Muscle of leg (tissue), 11 donors: Measurements from ENCODE around the gene CHMP1A. TPM values are rescaled to one million over a fixed set of nuclear protein-coding genes. Genes with fewer than 3 reads are reported as not detected.
A peak's percentile ranks its signal among the peaks of the same experiment; 100 is the strongest.
"Not testable (repeated sequence)": the region's sequence is repeated elsewhere in the genome, so short reads cannot be mapped to it uniquely, and the experiment has no call there.

Experiments
- DNase-seq: peaks from one replicate; pipeline ENCODE4 v3.0.0; 2013
- H3K27ac ChIP-seq: one replicate; pipeline ENCODE4 v1.5.1; 2013; ENCODE audit warnings: mild to moderate bottlenecking, low read length, control low read depth
- H3K27me3 ChIP-seq: one replicate; pipeline ENCODE4 v1.6.1; 2013; ENCODE audit warnings: low read length; ENCODE audit not compliant: control insufficient read depth, insufficient read depth
- H3K36me3 ChIP-seq: one replicate; pipeline ENCODE4 v1.6.1; 2013; ENCODE audit warnings: low read length; ENCODE audit not compliant: control insufficient read depth, insufficient read depth
- H3K4me1 ChIP-seq: one replicate; pipeline ENCODE4 v1.6.1; 2013; ENCODE audit warnings: low read length; ENCODE audit not compliant: control insufficient read depth, insufficient read depth
- H3K4me3 ChIP-seq: one replicate; pipeline ENCODE4 v1.5.1; 2013; ENCODE audit warnings: low read length, control low read depth
- H3K9me3 ChIP-seq: replicated peaks from 2 replicates; pipeline ENCODE4 v1.6.1; 2013; ENCODE audit warnings: low read depth, low read length; ENCODE audit not compliant: control insufficient read depth
- WGBS: methylation state at CpG from one replicate; pipeline ENCODE4 v1.1.5; 2013; ENCODE audit warnings: missing lambda C conversion rate; ENCODE audit not compliant: insufficient coverage; 5-methylcytosine and 5-hydroxymethylcytosine counted together
- polyA plus RNA-seq, 8 donors: library from polyadenylated mRNA; unstranded; fragments of 120-200 nt; gene quantifications; one replicate each; pipeline versions ENCODE4 v1.2.1 to v1.2.3, GENCODE V29; 2013; ENCODE audit warnings: inconsistent platforms in 1 of 8, low replicate concordance in 1 of 8; ENCODE audit not compliant: insufficient read length in 8 of 8, insufficient read depth in 1 of 8
- total RNA-seq: library from RNA; stranded (reverse); fragments of 120-200 nt; gene quantifications from one replicate; pipeline ENCODE4 v1.2.4, GENCODE V29; 2013

The CHMP1A gene
- total and polyA plus RNA-seq, 9 donors, result 38.9 to 57.8 (median 52.0) TPM

- H3K36me3 ChIP-seq, H3K9me3 ChIP-seq, DNase-seq, H3K4me3 ChIP-seq: not testable (repeated sequence)
- H3K27me3 ChIP-seq, result peaks cover 23% of the 10 kb centered on the region
- peaks cover 50% of the 10 kb centered on the region for H3K4me1 ChIP-seq
- H3K27ac ChIP-seq, result peak overlapping the region; percentile 45
- 45% methylated on average over 15 of the region's 18 CpGs for WGBS
These were observed 42.2 kb upstream of the CHMP1A start for GRCh38 chr16:89699629-89700099.

GRCh38 chr16:89698717-89699116 is 41.2 kb upstream of the CHMP1A start:
- WGBS, result 94% methylated on average over 5 of the region's 14 CpGs
- H3K27ac ChIP-seq, DNase-seq, H3K9me3 ChIP-seq, H3K4me3 ChIP-seq: not testable (repeated sequence)
- Histone ChIP-seq H3K4me1 (peaks cover 50% of the 10 kb centered on the region), H3K27me3 (peaks cover 17% of the 10 kb centered on the region), H3K36me3 (peaks cover 16% of the 10 kb centered on the region)

GRCh38 chr16:89697616-89698331 is 40.3 kb upstream of the CHMP1A start:
- peaks cover 24% of the 10 kb centered on the region for H3K36me3 ChIP-seq
- WGBS, result 67% methylated on average over 28 of the region's 32 CpGs
- H3K27ac ChIP-seq, result peak overlapping the region; percentile 29

GRCh38 chr16:89697161-89697615 is 39.7 kb upstream of the CHMP1A start:
- Histone ChIP-seq H3K27ac (peak overlapping the region; percentile 29), H3K27me3 (peaks cover 5% of the 10 kb centered on the region), H3K36me3 (peaks cover 29% of the 10 kb centered on the region), H3K4me1 (peaks cover 48% of the 10 kb centered on the region), H3K9me3 (no peaks in the 10 kb centered on the region), H3K4me3 (no peak overlapping the region)
- 75% methylated on average over 19 of the region's 19 CpGs for WGBS
- DNase-seq, result peak; percentile 75

More at GRCh38 chr16:89697616-89698331, 40.3 kb upstream of the CHMP1A start:
- H3K9me3 ChIP-seq, result no peaks in the 10 kb centered on the region
- no peak overlapping the region for H3K4me3 ChIP-seq
- peaks cover 50% of the 10 kb centered on the region for H3K4me1 ChIP-seq
- H3K27me3 ChIP-seq, result peaks cover 10% of the 10 kb centered on the region
- DNase-seq, result no peak

GRCh38 chr16:89696670-89697128 is 39.2 kb upstream of the CHMP1A start:
- H3K4me1 ChIP-seq, result peaks cover 43% of the 10 kb centered on the region
- no peak for DNase-seq
- H3K4me3 ChIP-seq, result no peak overlapping the region
- H3K36me3 ChIP-seq, result peaks cover 34% of the 10 kb centered on the region
- H3K9me3 ChIP-seq, result no peaks in the 10 kb centered on the region
- no peak overlapping the region for H3K27ac ChIP-seq
- H3K27me3 ChIP-seq, result no peaks in the 10 kb centered on the region
- 31% methylated on average over 12 of the region's 18 CpGs for WGBS

GRCh38 chr16:89695875-89696669 is 38.6 kb upstream of the CHMP1A start:
- DNase-seq, result no peak
- Histone ChIP-seq H3K4me1 (peaks cover 38% of the 10 kb centered on the region), H3K4me3 (no peak overlapping the region), H3K27ac (no peak overlapping the region), H3K27me3 (no peaks in the 10 kb centered on the region), H3K9me3 (no peaks in the 10 kb centered on the region), H3K36me3 (peaks cover 41% of the 10 kb centered on the region)
- 69% methylated on average over 23 of the region's 25 CpGs for WGBS

- peaks cover 47% of the 10 kb centered on the region for H3K36me3 ChIP-seq
- no peak overlapping the region for H3K4me3 ChIP-seq
- H3K9me3 ChIP-seq, result no peaks in the 10 kb centered on the region
- H3K4me1 ChIP-seq, result peaks cover 30% of the 10 kb centered on the region
- no peaks in the 10 kb centered on the region for H3K27me3 ChIP-seq
- no peak for DNase-seq
- no peak overlapping the region for H3K27ac ChIP-seq
- WGBS, result 84% methylated on average over 27 of the region's 31 CpGs
These were observed 37.8 kb upstream of the CHMP1A start for GRCh38 chr16:89695086-89695874.

GRCh38 chr16:89694784-89695085 is 37.2 kb upstream of the CHMP1A start:
- peaks cover 52% of the 10 kb centered on the region for H3K36me3 ChIP-seq
- H3K27me3 ChIP-seq, DNase-seq, H3K4me3 ChIP-seq, H3K9me3 ChIP-seq, H3K27ac ChIP-seq: not testable (repeated sequence)
- WGBS, result 89% methylated on average over 9 of the region's 23 CpGs
- H3K4me1 ChIP-seq, result peaks cover 25% of the 10 kb centered on the region

GRCh38 chr16:89693931-89694783 is 36.6 kb upstream of the CHMP1A start:
- H3K9me3 ChIP-seq, result no peaks in the 10 kb centered on the region
- WGBS, result 82% methylated on average over 32 of the region's 32 CpGs
- H3K4me3 ChIP-seq, result no peak overlapping the region
- peaks cover 23% of the 10 kb centered on the region for H3K4me1 ChIP-seq
- DNase-seq, result no peak
- no peaks in the 10 kb centered on the region for H3K27me3 ChIP-seq
- peaks cover 52% of the 10 kb centered on the region for H3K36me3 ChIP-seq
- no peak overlapping the region for H3K27ac ChIP-seq
